Psoas muscle (tissue), 8 donors: ENCODE results near the gene PLD6. TPM values are rescaled to one million over a fixed set of nuclear protein-coding genes. Genes with fewer than 3 reads are reported as not detected.

ENCODE experiments used
- ATAC-seq, 4 donors: fragments of 200-7000 bp; cut with Tn5 transposase; one replicate each; pipeline ENCODE4 v1.9.1; 2020; ENCODE audit warnings: moderate library complexity in 3 of 4, mild to moderate bottlenecking in 2 of 4
- DNase-seq, 2 donors: peaks; one replicate each; pipeline ENCODE4 v3.0.0-alpha.2; 2020
- H3K27ac ChIP-seq: fragments of 200-600 bp; one replicate; pipeline ENCODE4 v1.8.0; 2022
- H3K27me3 ChIP-seq, 3 donors: fragments of 200-600 bp in 1 of 3; one replicate each; pipeline versions ENCODE4 v1.6.1 to v1.8.0; 2013 to 2022; ENCODE audit warnings: low read length in 2 of 3, mild to moderate bottlenecking in 2 of 3, moderate library complexity in 1 of 3; ENCODE audit not compliant: insufficient read depth in 3 of 3
- H3K36me3 ChIP-seq, 2 donors: fragments of 200-600 bp in 1 of 2; one replicate each; pipeline versions ENCODE4 v1.6.1 to v1.8.0; 2013 to 2022; ENCODE audit warnings: low read depth in 1 of 2, mild to moderate bottlenecking in 1 of 2, moderate library complexity in 1 of 2; ENCODE audit not compliant: insufficient read depth in 1 of 2
- H3K4me1 ChIP-seq: fragments of 200-600 bp; one replicate; pipeline ENCODE4 v1.8.0; 2022
- H3K4me3 ChIP-seq: fragments of 200-600 bp; one replicate; pipeline ENCODE4 v1.8.0; 2022; ENCODE audit warnings: mild to moderate bottlenecking
- H3K9me3 ChIP-seq: fragments of 200-600 bp; one replicate; pipeline ENCODE4 v1.8.0; 2022
- CTCF ChIP-seq: fragments of 200-600 bp; IDR thresholded peaks from one replicate; pipeline ENCODE4 v1.8.0; 2022; ENCODE audit warnings: antibody characterized with exemption
- WGBS, 3 donors: extraction: QIAGEN DNeasy Blood & Tissue Kit; methylation state at CpG; one replicate each; pipeline versions ENCODE4 v1.1.6 to v1.1.7; 2013; 5-methylcytosine and 5-hydroxymethylcytosine counted together
- intact Hi-C, 2 donors: fragments of 100-400 bp; cut with DNase I; formaldehyde crosslinking; loops; one replicate each; pipeline versions ENCODE4 v1.11.0 to v1.14.2; 2022
- polyA plus RNA-seq, 3 donors: library from polyadenylated mRNA; stranded (reverse); fragments of 200-250 nt; gene quantifications; one replicate each; pipeline ENCODE4 v1.2.3, GENCODE V29; 2013
- total RNA-seq, 4 donors: library from RNA; stranded (reverse); fragmentation: NEBNext Ultra II Directional in 2 of 4; extraction: Animal tissue kit (Norgen Biotek cat#: 25700) in 2 of 4; gene quantifications; one replicate each; pipeline versions ENCODE4 v1.2.1 to v1.2.4, GENCODE V29; 2021 to 2023
- donor health status: healthy with polysubstance abuse.
- donor health status: DM: no; HTN: no; CAD: no; lungs with moderate emphysema.
- donor health status: Bipolar disorder and iron deficiency.
- donor health status: healthy.
- donor health status: DM: yes; HTN: yes; CAD: no.
- donor health status: DM: no; HTN: no; CAD: no.
- donor health status: DM: no; HTN: no; CAD: no.
- donor health status: DM: yes; HTN: yes; CAD: no.

The PLD6 gene
- total and polyA plus RNA-seq, 7 donors: 0.84 to 5.4 (median 2.5) TPM

GRCh38 chr17:17179371-17179827 is 26.7 kb downstream of the PLD6 start:
- no peak overlapping the region for H3K27ac ChIP-seq
- no peaks in the 10 kb centered on the region for H3K4me1 ChIP-seq
- TF ChIP-seq CTCF: no peak
- WGBS, 3 donors: 87 to 96% (median 95%) methylated on average over 2 of the region's 2 CpGs
- intact Hi-C loops: no loop called here
- DNase-seq (no peak), ATAC-seq (no peak)
- H3K9me3 ChIP-seq: no peaks in the 10 kb centered on the region
- no peaks in the 10 kb centered on the region for H3K27me3 ChIP-seq
- H3K4me3 ChIP-seq: no peak overlapping the region
- H3K36me3 ChIP-seq: peaks cover 12 to 100% of the 10 kb centered on the region in 2 donors

- TF ChIP-seq CTCF: no peak
- WGBS, 3 donors: 91 to 95% (median 91%) methylated on average over 12 of the region's 12 CpGs
- Histone ChIP-seq H3K9me3 (no peaks in the 10 kb centered on the region), H3K27ac (no peak overlapping the region), H3K4me1 (no peaks in the 10 kb centered on the region), H3K27me3 (no peaks in the 10 kb centered on the region), H3K4me3 (no peak overlapping the region), H3K36me3 (peaks cover 12 to 100% of the 10 kb centered on the region in 2 donors)
- intact Hi-C loops: no loop called here
- ATAC-seq (no peak), DNase-seq (no peak)
Measured at GRCh38 chr17:17177176-17177575, 29.0 kb downstream of the PLD6 start.

GRCh38 chr17:17176341-17176740 is 29.8 kb downstream of the PLD6 start:
- ATAC-seq (no peak), DNase-seq (no peak)
- no peak for TF ChIP-seq CTCF
- H3K27me3 ChIP-seq: no peaks in the 10 kb centered on the region
- peaks cover 9 to 100% of the 10 kb centered on the region in 2 donors for H3K36me3 ChIP-seq
- no peaks in the 10 kb centered on the region for H3K9me3 ChIP-seq
- no peaks in the 10 kb centered on the region for H3K4me1 ChIP-seq
- intact Hi-C loops: no loop called here
- WGBS, 3 donors: 92% methylated on average over 12 of the region's 12 CpGs
- no peak overlapping the region for H3K27ac ChIP-seq
- H3K4me3 ChIP-seq: no peak overlapping the region

- intact Hi-C loops: no loop called here
- Histone ChIP-seq H3K27me3 (no peaks in the 10 kb centered on the region), H3K9me3 (no peaks in the 10 kb centered on the region), H3K4me1 (peaks cover 2% of the 10 kb centered on the region), H3K4me3 (no peak overlapping the region), H3K27ac (no peak overlapping the region), H3K36me3 (peaks cover 9 to 100% of the 10 kb centered on the region in 2 donors)
- ATAC-seq: no peak
- WGBS, 3 donors: 75 to 77% (median 76%) methylated on average over 12 of the region's 12 CpGs
- no peak for TF ChIP-seq CTCF
- no peak for DNase-seq
Measured at GRCh38 chr17:17175917-17176316, 30.2 kb downstream of the PLD6 start.

- TF ChIP-seq CTCF: no peak
- H3K9me3 ChIP-seq: no peaks in the 10 kb centered on the region
- H3K4me1 ChIP-seq: peaks cover 4% of the 10 kb centered on the region
- no peak for DNase-seq
- no peak overlapping the region for H3K4me3 ChIP-seq
- no peak for ATAC-seq
- no peak overlapping the region for H3K27ac ChIP-seq
- peaks cover 9 to 100% of the 10 kb centered on the region in 2 donors for H3K36me3 ChIP-seq
- H3K27me3 ChIP-seq: no peaks in the 10 kb centered on the region
- intact Hi-C loops: no loop called here
- WGBS, 3 donors: 88 to 92% (median 89%) methylated on average over 8 of the region's 8 CpGs
Measured at GRCh38 chr17:17175340-17175739, 30.8 kb downstream of the PLD6 start.
